ENCODE results near the gene TUFT1. TPM values are rescaled to one million over a fixed set of nuclear protein-coding genes. Genes with fewer than 3 reads are reported as not detected.

TUFT1 gene
- total and polyA plus RNA-seq, 8 donors: 5.6 to 16.8 (median 8.6) TPM

- H3K36me3 ChIP-seq: peaks cover 0 to 7% of the 10 kb centered on the region in 2 donors
- no peak overlapping the region for H3K4me3 ChIP-seq
- H3K9me3 ChIP-seq: no peaks in the 10 kb centered on the region
- DNase-seq: no peak
- H3K4me1 ChIP-seq: peaks cover 8 to 22% of the 10 kb centered on the region in 2 donors
- no peak overlapping the region for H3K27ac ChIP-seq
- intact Hi-C loops (cut with DNase I): no loop called here
- TF ChIP-seq, protein P1, sequence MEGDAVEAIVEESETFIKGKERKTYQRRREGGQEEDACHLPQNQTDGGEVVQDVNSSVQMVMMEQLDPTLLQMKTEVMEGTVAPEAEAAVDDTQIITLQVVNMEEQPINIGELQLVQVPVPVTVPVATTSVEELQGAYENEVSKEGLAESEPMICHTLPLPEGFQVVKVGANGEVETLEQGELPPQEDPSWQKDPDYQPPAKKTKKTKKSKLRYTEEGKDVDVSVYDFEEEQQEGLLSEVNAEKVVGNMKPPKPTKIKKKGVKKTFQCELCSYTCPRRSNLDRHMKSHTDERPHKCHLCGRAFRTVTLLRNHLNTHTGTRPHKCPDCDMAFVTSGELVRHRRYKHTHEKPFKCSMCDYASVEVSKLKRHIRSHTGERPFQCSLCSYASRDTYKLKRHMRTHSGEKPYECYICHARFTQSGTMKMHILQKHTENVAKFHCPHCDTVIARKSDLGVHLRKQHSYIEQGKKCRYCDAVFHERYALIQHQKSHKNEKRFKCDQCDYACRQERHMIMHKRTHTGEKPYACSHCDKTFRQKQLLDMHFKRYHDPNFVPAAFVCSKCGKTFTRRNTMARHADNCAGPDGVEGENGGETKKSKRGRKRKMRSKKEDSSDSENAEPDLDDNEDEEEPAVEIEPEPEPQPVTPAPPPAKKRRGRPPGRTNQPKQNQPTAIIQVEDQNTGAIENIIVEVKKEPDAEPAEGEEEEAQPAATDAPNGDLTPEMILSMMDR (IDR thresholded peaks at IDR 0.05): no peak
- ATAC-seq: no peak
- peaks cover 0 to 35% of the 10 kb centered on the region in 2 donors for H3K27me3 ChIP-seq
These were observed 24.8 kb upstream of the TUFT1 start for GRCh38 chr1:151515265-151515664.

- H3K36me3 ChIP-seq: peaks cover 0 to 7% of the 10 kb centered on the region in 2 donors
- H3K27me3 ChIP-seq: peaks cover 0 to 27% of the 10 kb centered on the region in 2 donors
- DNase-seq (no peak), ATAC-seq (peak; percentile 5)
- H3K4me1 ChIP-seq: peaks cover 8 to 15% of the 10 kb centered on the region in 2 donors
- peak overlapping the region in 1 of 2 donors; percentile 15 for H3K27ac ChIP-seq
- no peaks in the 10 kb centered on the region for H3K9me3 ChIP-seq
- TF ChIP-seq, protein P1 (IDR thresholded peaks at IDR 0.05): no peak
- no peak overlapping the region for H3K4me3 ChIP-seq
- intact Hi-C loops (cut with DNase I): no loop called here
These were observed 24.0 kb upstream of the TUFT1 start for GRCh38 chr1:151516031-151516511.

DNA sequence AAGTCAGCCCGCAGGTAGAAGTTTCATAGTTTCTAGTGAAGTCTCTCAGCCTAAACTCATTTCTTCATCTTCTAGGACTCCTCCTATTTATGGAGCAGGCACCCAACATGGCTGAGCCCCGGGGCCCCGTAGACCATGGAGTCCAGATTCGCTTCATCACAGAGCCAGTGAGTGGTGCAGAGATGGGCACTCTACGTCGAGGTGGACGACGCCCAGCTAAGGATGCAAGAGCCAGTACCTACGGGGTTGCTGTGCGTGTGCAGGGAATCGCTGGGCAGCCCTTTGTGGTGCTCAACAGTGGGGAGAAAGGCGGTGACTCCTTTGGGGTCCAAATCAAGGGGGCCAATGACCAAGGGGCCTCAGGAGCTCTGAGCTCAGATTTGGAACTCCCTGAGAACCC is 21.7 kb upstream of the TUFT1 start:
- no peak for DNase-seq
- Histone ChIP-seq H3K36me3 (peaks cover 0 to 7% of the 10 kb centered on the region in 2 donors), H3K9me3 (no peaks in the 10 kb centered on the region), H3K4me1 (peaks cover 0 to 3% of the 10 kb centered on the region in 2 donors), H3K27ac (no peak overlapping the region), H3K4me3 (no peak overlapping the region), H3K27me3 (peaks cover 0 to 4% of the 10 kb centered on the region in 2 donors)
- TF ChIP-seq, protein P1 (IDR thresholded peaks at IDR 0.05): no peak
- no peak for ATAC-seq
- intact Hi-C loops (cut with DNase I): no loop called here

GRCh38 chr1:151518936-151519335 is 21.2 kb upstream of the TUFT1 start:
- Histone ChIP-seq H3K4me3 (no peak overlapping the region), H3K27ac (no peak overlapping the region), H3K9me3 (no peaks in the 10 kb centered on the region), H3K4me1 (peaks cover 0 to 3% of the 10 kb centered on the region in 2 donors), H3K36me3 (peaks cover 0 to 7% of the 10 kb centered on the region in 2 donors), H3K27me3 (peaks cover 0 to 4% of the 10 kb centered on the region in 2 donors)
- ATAC-seq: no peak
- TF ChIP-seq, protein P1 (IDR thresholded peaks at IDR 0.05): no peak
- intact Hi-C loops (cut with DNase I): no loop called here
- DNase-seq: no peak

DNA sequence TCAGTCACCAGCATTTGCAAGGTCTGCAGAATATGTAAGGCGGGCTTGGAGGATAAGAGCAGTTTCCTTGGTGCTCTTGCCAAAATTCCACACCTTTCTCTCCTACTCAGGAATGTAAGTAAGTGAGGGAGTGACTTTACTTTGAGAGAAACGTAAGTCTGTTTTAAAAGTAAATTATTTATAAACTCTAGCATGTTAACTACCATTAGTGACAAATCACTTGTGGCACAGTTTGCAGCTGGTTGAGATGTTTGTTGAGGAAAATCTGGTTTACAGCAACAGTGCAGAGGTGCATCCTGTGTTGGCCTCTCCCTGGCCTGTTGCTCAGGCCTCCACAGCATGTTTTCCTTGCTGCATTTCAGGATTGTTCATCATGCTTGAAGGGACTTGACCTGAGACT is 20.4 kb upstream of the TUFT1 start:
- peaks cover 0 to 10% of the 10 kb centered on the region in 2 donors for H3K36me3 ChIP-seq
- peak; percentile 72 for ATAC-seq

More for the DNA sequence above, 20.4 kb upstream of the TUFT1 start:
- intact Hi-C loops (cut with DNase I): no loop called here
- no peak for DNase-seq
- H3K27me3 ChIP-seq: peaks cover 0 to 4% of the 10 kb centered on the region in 2 donors
- no peak overlapping the region for H3K4me3 ChIP-seq
- peak overlapping the region in 1 of 2 donors; percentile 46 for H3K27ac ChIP-seq
- no peaks in the 10 kb centered on the region for H3K9me3 ChIP-seq
- TF ChIP-seq, protein P1 (IDR thresholded peaks at IDR 0.05): no peak
- peaks cover 0 to 3% of the 10 kb centered on the region in 2 donors for H3K4me1 ChIP-seq

Data from left lung (tissue), 10 donors.